K562 treated with DMSO at 1 percent for 24 hours (cell line): ENCODE results near the gene WEE2. TPM values are rescaled to one million over a fixed set of nuclear protein-coding genes. Genes with fewer than 3 reads are reported as not detected.

Experiments used
- total RNA-seq: library from RNA; unstranded; fragments of 300-600 nt; gene quantifications from 2 replicates; pipeline ENCODE4 v1.2.3, GENCODE V29; 2022; ENCODE audit warnings: low read depth; ENCODE audit not compliant: insufficient read depth

WEE2 gene
- not detected in 2 replicates for total RNA-seq

GRCh38 chr7:141708351-141708750 lies at the start of gene WEE2:
TSS of gene WEE2 (plus strand) at chr7:141708353. CDS start at chr7:141708759, 406 bp downstream.

DNA sequence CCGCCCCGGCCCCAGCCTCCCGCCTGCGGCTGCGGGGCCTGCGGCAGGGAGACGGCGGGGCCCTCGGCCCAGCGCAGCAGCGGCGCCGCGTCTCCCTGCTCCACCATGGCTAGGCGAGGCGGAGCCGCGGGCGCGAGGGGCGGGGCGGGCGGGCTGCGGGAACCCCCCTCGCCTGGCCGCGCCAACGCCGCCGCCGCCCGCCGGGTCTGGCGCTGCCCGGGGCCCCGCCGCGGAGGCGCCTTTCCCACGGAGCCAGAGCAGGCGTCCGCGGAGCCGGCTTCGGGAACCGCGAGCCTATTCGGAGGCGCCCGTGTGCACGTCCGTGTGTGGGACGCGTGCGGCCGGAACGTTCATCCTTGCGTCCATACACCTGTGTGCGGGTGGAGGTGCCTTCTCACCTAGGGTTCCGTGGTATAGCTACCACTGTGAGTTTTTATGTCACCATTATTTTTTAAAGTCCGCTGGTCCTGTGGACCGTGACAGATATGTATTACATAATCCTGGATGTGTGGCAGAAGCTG lies 6.0 kb upstream of the WEE2 start, which contains the start of gene DENND11:
TSS of gene DENND11 (minus strand) at position 120 of the 521 bp plus-strand sequence. CDS start at position 107, 13 bp downstream.

DNA sequence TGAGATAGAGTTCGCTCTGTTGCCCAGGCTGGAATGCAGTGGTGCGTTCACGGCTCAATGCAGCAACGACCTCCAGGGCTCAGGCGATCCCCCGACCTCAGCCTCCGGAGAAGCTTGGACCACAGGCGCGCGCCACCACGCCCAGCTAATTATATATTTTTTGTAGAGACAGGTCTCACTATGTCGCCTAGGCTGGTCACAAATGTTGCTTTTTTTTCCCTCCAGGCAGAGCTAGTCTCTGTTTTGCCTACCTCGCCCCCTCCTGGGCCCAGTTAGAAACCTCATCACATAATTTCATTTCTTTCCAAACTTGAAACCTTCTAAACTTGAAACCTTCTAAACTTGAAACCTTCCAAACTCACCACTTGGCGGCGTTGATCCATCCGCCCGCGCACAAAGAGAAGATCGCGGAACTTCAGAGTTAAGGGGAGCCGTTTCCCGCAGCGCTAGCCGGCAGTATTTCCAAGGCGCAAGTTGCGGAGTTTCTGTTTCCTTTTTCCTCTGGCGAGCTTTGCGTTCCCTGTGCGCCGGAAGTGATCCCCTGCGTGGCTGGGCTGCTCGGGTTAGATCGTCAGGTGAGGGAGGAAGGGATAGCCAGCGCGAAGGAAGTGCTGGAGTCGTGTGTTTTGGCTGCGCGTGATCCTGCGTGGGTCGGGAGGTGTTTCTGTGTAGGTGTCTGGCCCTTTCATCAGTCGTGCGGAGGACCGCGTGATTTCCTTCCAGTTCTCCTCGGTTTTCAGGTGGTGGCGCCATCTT lies 29.9 kb downstream of the WEE2 start, which contains the start of gene SSBP1:
TSS of gene SSBP1 (plus strand) at position 523 of the 756 bp plus-strand sequence. CDS start 809 bp downstream, outside the sequence.

DNA sequence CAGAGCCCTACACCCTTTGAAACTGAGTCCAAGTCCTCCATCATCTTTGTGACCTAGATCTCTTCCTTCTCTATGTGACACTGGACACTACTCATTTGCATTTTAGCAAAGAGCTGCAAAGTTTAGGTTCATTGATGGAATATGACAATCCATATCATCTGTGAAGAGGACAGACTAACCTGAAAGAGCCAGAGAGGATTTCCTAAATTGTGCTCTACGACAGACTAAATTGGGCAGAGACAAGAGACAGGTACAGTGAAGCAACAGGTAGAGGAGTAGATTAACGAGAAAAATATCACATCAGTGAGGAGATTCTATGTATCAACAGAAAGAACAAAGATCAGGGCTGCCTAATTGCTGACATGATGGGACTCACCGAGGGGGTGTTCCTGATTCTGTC lies 55.6 kb downstream of the WEE2 start, which contains the start of gene TAS2R3:
TSS of gene TAS2R3 (plus strand) at position 301 of the 400 bp plus-strand sequence. CDS start at position 363, 62 bp downstream.

GRCh38 chr7:141776374-141776773 lies 68.2 kb downstream of the WEE2 start, which contains the start of gene TAS2R4:
TSS of gene TAS2R4 (plus strand) at chr7:141776674. CDS start at chr7:141778489, 1,815 bp downstream.

Other genes with a start within 250 kb of the WEE2 start
- gene AGK, start 156.9 kb upstream of the WEE2 start, total RNA-seq, result 35.3 and 35.8 TPM in 2 replicates
- gene DENND11, start 6.2 kb upstream of the WEE2 start, total RNA-seq, result 0.63 and 0.68 TPM in 2 replicates
- gene SSBP1, start 30.0 kb downstream of the WEE2 start, total RNA-seq, result 233 and 272 TPM in 2 replicates
- not detected in 2 replicates for gene TAS2R3, start 55.7 kb downstream of the WEE2 start, total RNA-seq
- gene TAS2R4, start 68.3 kb downstream of the WEE2 start, total RNA-seq, result 0.10 TPM in 1 of 2 replicates, not detected in the other
- 0.64 TPM in 1 of 2 replicates, not detected in the other for gene TAS2R5, start 81.9 kb downstream of the WEE2 start, total RNA-seq
- not detected in 2 replicates for gene PRSS37, start 133.1 kb downstream of the WEE2 start, total RNA-seq
- not detected in 2 replicates for gene OR9A4, start 208.0 kb downstream of the WEE2 start, total RNA-seq
- not detected in 2 replicates for gene CLEC5A, start 238.6 kb downstream of the WEE2 start, total RNA-seq